RPMI8226 (cell line): ENCODE results near the gene ERAS.
A peak's percentile ranks its signal among the peaks of the same experiment; 100 is the strongest.
"Not testable (repeated sequence)": the region's sequence is repeated elsewhere in the genome, so short reads cannot be mapped to it uniquely, and the experiment has no call there.

Source experiments
- DNase-seq: peaks from one replicate; pipeline ENCODE4 v3.0.0-alpha.2; 2015

The ERAS gene

GRCh38 chrX:48800574-48801279 lies 25.6 kb upstream of the ERAS start:
- no peak for DNase-seq

DNA sequence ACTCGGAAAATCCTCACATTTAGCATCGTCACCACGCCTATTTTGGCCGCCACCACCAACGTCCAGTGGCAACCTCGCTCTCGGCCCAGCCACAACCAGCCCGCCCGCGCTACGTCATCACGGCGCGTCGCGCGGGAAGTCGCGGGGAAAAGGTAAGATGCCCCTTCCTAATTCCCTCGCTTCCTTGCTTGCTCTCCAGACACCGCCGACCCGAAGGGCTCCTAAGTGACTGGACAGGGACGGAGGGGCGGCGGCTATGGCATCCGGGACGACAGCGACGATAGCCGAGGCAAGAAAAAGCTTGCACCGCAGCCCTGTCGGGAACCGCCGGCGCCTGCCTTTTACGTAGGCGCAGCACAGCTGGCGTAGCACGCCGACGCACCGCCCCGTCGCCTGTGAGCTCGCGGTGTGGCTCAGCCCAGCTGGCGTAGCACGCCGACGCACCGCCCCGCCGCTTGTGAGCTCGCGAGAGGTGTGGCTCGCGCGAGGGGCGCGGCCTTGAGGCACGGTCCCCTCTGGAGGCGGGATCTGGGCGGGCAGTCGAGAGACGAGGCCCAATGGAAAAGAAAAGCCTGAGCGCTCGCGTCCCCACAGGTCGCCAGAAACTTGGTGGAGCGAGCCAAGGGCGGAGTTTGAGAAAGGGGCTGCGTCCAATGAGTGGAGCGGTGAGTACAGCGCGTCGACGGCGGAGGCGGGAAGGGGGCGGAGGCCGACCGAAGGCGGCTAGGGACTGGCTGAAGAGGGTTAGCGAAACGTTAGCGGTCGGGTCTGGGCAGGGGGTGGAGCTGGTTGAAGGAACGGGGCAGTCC lies 24.8 kb upstream of the ERAS start, which contains the start of gene HDAC6:
Gene HDAC6, plus strand, starts transcription at position 788 of the 809 bp plus-strand sequence. CDS start 626 bp downstream, outside the sequence.
- peak; percentile 98 for DNase-seq

GRCh38 chrX:48802089-48802904 lies 24.0 kb upstream of the ERAS start:
- peak; percentile 85 for DNase-seq

DNA sequence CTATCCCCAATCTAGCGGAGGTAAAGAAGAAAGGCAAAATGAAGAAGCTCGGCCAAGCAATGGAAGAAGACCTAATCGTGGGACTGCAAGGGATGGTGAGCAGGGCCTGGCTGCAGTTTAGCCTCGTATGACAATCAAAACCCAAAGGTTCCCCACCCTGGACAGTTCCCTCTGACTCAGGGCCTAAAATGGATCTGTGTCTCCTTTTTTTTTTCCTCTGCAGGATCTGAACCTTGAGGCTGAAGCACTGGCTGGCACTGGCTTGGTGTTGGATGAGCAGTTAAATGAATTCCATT lies 23.5 kb upstream of the ERAS start:
- no peak for DNase-seq

DNA sequence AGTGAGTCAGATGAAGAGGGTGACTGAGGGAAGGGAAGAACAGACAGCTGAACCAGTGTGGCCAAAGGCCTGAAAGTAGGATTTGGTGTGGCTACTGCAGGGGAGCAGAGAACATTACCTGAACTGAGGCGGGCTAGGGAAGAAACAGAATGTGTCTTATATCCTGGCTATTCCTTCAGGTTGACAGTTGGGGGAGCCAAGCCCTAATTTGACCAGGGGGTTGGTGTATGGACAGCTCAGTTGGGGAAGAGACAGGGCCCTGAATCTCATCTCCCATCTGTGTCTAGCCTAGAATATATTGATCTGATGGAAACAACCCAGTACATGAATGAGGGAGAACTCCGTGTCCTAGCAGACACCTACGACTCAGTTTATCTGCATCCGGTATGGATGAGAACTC lies 20.2 kb upstream of the ERAS start:
- no peak for DNase-seq

DNA sequence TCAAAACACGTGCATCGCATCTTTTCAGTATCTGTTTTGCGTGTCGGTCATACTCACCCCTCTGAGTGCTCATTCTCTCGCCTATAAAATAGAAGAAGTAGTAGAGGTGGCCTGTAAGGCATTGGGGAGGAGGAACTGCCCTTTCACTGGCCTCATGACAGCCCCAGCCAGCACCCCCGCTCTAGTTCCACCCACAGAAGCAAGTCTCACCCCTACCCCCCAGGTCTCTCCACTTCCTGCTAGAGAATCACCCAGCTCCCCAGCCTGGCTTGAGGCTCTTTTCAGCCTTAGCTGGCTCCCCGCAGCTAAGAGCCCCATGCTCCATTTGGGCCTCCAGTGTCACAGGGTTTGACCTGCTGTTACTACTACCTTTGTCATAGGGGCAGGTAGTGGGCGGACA lies 12.7 kb upstream of the ERAS start:
- DNase-seq: no peak

DNA sequence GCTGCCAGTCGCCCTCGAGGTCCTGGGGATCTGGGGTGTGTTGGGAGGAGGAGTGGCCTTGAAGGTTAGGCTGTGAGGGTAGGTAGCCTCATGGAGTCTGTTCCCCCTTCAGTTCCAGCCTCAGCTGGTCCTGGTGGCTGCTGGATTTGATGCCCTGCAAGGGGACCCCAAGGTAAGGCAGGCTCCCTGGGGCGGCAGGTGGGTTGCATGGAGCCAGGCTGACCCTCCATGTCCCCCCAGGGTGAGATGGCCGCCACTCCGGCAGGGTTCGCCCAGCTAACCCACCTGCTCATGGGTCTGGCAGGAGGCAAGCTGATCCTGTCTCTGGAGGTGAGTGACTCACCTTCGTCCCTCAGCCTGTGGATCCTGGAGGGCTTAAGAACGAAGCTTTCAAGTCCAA lies 11.6 kb upstream of the ERAS start:
- DNase-seq: no peak

GRCh38 chrX:48815266-48815665 lies 11.0 kb upstream of the ERAS start:
- DNase-seq: no peak

DNA sequence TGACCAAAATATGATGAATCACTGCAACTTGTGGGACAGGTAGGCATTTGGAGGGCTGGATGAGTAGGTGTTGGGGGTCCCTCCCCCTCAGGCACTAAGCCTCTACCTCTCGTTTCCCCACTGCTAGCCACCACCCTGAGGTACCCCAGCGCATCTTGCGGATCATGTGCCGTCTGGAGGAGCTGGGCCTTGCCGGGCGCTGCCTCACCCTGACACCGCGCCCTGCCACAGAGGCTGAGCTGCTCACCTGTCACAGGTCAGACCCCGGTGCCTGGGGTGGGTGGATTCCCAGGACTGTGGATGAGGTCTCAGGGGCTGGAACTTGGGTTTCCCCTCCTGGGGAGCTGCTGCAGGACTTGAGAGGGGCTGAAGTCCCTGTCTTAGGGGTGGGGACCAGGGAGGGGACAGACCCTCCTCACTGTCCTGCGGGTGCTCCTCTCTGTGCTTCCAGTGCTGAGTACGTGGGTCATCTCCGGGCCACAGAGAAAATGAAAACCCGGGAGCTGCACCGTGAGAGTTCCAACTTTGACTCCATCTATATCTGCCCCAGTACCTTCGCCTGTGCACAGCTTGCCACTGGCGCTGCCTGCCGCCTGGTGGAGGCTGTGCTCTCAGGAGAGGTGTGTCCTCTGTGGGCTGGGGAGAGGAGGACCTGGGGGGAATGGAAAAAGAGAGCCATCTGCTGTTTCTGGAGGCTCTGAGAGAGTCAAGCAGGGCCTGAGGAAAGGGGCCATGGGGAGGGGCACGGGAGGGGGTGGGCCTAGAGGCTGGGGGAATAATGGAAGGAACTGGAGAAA lies 10.1 kb upstream of the ERAS start:
- no peak for DNase-seq

- DNase-seq: no peak
Observed at GRCh38 chrX:48818098-48818497, 8.2 kb upstream of the ERAS start.

DNA sequence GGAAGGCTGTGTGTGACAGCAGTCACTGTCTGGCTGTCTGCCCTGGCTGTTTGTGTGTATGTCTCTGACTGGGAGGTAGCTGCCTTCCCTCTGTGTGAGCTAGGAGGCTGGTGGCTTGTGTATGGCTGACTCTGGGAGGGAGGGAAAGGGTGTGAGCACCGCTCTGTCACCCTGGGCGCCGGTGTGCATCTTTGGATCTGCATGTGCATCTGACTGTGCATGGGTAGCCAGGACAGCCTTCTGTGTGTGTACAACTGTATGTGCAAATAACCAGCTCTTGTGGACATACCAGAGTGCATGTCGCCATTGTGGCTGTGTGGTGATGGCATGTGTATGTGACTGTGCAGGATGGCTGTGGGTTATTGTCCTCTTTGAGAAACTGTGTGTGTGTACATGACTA lies 7.4 kb upstream of the ERAS start:
- DNase-seq: no peak

GRCh38 chrX:48819394-48819793 lies 6.9 kb upstream of the ERAS start:
- not testable (repeated sequence) for DNase-seq

- DNase-seq: no peak
Observed at GRCh38 chrX:48823053-48823452, 3.3 kb upstream of the ERAS start.

DNA sequence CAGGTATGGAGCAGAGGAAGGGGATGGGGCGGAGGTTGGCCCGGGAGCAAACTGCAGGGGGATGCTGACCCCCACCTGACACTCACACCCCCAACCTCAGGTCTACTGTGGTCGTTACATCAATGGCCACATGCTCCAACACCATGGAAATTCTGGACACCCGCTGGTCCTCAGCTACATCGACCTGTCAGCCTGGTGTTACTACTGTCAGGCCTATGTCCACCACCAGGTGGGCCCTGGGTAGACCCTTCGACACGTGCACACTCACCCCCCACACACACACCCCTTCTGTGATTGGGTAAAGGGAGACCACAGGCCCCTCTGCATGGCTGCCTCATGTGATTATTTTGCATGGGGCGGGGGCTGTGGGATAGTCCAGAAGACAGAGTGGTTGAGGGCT lies 2.2 kb upstream of the ERAS start:
- no peak for DNase-seq

DNA sequence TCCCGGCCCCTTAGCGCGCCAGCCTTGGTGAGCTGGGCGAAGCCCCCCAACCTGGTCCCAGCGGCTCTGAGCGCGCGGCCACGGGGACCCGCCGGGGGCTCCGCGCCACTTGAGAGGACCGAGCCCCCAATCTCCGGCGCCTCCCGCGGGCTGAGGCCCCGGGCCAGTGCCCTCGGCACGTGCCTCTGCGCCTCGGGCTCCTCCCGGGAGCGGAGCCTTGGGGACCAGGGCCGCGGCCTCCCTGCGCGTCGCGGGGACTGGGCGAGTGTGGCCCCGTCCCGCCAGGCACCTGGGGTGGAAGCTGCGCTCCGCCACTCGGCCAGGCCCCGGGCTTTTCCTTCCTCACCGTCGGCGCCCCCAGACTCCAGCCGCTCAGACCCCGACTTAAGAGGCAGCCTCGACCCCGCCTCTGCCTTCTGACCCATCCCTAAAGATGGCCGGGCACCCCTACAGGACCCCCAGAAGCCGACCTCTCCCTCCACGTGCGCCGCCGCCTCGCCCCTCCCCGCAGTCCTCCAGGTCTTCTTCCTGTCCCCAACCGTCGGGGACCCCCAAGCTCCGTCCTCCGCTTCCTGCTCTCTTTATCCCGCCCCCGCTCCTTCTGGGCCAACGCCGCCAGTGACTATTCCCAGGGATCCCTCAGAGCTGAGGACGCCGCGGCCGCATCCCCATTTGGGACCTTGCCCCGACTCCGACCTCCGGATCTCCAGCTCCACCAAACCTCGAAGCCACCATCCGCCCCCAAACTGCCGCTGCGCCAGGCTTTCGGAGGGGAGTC lies 752 bp downstream of the ERAS start:
- no peak for DNase-seq

GRCh38 chrX:48827654-48827968 lies 1.3 kb downstream of the ERAS start:
- DNase-seq: no peak

GRCh38 chrX:48829016-48829735 lies 2.9 kb downstream of the ERAS start:
- DNase-seq: no peak

DNA sequence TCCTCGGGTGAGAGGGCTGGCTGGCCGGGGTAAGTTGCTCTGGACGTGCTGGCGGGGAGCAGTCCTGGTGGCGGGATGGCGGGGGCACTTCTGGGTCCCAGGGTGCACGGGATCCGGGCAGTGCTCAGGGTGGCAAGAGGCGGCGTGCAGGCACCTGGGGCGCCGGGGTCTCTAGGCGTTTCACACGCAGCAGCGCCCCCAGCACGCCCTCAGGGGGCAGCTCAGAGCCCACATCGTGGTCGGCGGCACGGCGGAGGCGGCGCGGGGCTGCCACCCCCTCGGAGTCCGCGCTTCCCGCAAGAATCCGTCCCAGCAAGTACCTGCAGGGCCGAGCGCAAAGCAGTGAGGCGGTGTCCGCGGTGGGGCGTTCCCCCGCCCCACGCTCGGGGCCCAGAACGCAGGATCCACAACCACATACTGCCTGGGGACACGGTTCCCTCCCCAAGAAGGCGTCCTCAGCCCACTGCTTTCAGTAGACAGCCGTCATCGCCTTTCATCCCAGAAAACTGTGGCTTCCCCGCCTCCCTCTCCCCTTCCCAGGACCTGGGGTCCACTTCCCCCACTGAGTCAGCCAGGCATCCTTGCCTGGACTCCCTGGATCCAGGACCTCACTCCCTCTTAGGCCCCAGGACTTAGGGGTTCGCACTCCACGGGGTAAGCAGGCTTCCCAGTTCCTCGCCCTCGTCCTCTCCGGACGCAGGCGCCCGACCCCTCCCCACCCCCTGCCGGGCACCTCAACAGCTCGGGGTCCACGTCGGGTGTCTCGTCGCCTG lies 5.0 kb downstream of the ERAS start:
- no peak for DNase-seq

DNA sequence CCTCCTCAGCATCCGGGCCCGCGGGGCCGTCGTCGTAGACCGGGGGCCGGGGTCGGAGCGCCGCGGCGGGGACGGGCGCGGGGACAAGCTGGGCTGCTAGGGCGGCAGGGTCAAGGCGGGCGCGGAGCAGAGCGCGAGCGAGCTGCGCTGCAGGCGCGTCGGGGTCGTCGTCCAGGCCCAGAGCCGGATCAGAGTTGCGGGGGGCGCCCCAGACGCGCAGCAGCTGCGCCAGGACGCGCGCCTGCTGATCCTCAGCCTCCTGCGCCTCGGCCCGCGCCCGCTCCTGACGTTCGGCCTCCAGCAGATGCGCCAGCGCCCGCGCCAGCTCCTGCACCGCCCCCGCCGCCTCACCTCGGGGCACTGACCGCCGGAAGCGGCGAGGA lies 5.6 kb downstream of the ERAS start:
- peak; percentile 20 for DNase-seq

DNA sequence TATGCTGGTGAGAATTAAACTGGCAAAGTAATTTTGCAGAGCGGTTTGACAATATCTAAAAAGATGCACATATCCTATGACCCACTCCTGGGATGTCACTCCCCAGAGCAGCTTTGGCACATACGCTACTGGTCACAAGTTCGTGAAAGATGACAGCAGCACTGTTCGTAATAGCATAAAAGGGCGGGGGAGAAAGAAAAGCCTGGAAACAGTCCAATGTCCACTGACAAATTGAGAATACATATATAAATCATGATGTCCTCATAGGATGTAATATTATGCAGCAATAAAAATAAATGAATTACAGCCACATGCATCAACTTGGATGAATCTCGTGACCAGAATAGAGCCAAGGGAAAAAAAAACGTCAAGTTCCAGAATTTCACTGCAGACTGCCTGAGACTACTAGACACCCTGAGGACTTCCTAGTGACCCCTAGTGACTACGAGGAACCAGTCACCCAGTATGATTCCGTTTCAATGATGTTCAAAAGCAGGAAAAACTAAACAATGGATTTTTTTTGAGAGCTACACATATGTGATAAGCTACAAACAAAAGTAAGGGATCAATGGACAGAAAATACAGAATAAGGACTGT lies 7.3 kb downstream of the ERAS start:
- peak; percentile 8 for DNase-seq

DNA sequence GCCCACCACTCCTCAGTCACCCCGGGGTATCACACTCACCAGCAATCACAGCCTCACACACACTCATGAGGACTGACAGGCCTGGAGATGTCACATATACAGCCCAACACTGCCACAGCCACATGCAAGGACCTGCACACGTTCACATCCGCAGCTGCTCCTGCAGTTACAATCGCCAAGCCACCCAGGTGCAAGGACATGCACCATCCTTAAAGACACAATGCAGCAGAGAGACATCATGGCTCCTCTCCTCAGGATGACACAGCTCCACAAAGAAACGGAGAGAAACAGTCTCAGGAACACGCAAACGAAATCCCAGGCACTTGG lies 8.0 kb downstream of the ERAS start:
- DNase-seq: no peak
